ENCODE data around the gene CD46. TPM values are rescaled to one million over a fixed set of nuclear protein-coding genes. Genes with fewer than 3 reads are reported as not detected.

Gene CD46
- total RNA-seq, 1 experiment from 2014 or later, result 100 TPM

DNA sequence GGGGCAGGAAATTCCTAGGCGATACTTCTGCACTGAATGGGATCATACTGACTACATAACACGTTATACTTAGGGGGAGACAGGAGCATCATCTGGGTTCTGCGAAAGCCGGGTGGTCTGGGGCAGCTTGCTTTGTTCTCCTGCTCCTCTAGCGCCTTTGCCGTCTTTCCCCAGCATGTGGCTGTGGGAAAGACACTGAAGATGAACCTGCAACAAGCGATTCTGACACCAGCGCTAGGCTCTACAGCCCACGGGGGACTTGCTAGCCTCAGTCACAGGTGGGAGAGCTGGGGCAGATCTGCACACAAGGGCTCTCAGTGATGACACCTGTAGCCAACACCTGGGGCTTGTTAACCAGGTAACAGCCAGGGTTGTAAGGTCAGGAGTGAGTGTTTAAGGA lies 51.8 kb downstream of the CD46 start (continued):
- TF ChIP-seq, protein P1, sequence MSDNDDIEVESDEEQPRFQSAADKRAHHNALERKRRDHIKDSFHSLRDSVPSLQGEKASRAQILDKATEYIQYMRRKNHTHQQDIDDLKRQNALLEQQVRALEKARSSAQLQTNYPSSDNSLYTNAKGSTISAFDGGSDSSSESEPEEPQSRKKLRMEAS (IDR thresholded peaks at IDR 0.05), result no peak
- TF ChIP-seq FOSL1 (IDR thresholded peaks at IDR 0.05; ENCODE audit: low read depth) (no peak), ZNF274 (IDR thresholded peaks at IDR 0.05; ENCODE audit: low read depth, low read length) (no peak), EZH2 (IDR thresholded peaks at IDR 0.05) (no peak), ATF3 (IDR thresholded peaks at IDR 0.05) (no peak), JUND (IDR thresholded peaks at IDR 0.05) (no peak)

GRCh38 chr1:207804721-207805468 lies 53.0 kb downstream of the CD46 start:
- peaks cover 3 to 22% of the 10 kb centered on the region in 2 experiments; a peak in 3 of 4 replicates for H3K4me1 ChIP-seq (ENCODE audit: control insufficient read depth in 1 of 2, insufficient read depth in 2 of 2, low read length in 2 of 2)
- no peak overlapping the region for H2AFZ ChIP-seq (ENCODE audit: low read depth, low read length, poor library complexity, severe bottlenecking)
- no peaks in the 10 kb centered on the region for H3K79me2 ChIP-seq (ENCODE audit: insufficient read depth, low read length)
- intact Hi-C loops (cut with micrococcal nuclease), result no loop called here
- RAD21 ChIA-PET (ENCODE audit: low non-redundant PET in 1 of 2, low total read pairs in 2 of 2, uncharacterized antibody in 2 of 2, unreplicated experiment in 2 of 2), result no interaction called here
- no peaks in the 10 kb centered on the region for H3K27me3 ChIP-seq (ENCODE audit: insufficient read depth, low read length)
- no peak overlapping the region for H3K4me3 ChIP-seq (replicated peaks in 1 of 2; ENCODE audit: low read depth in 1 of 2, low read length in 2 of 2)
- POLR2A ChIA-PET, result no interaction called here
- H3K36me3 ChIP-seq (ENCODE audit: control insufficient read depth in 1 of 2, insufficient read depth in 2 of 2, low read length in 2 of 2), result 0 out of 4 replicates have a peak, but pooled peaks cover 0 to 3% of the 10 kb centered on the region in 2 experiments
- no peak for ATAC-seq
- BruUV-seq (replicated peaks), result no TSS peak
- CTCF ChIA-PET, result no interaction called here
- TF ChIP-seq SP1 (IDR thresholded peaks at IDR 0.05; ENCODE audit: low read depth) (no peak), SIN3A (IDR thresholded peaks at IDR 0.05; ENCODE audit: low read depth) (no peak), CEBPB (IDR thresholded peaks at IDR 0.05; ENCODE audit: low read depth) (no peak), POLR2AphosphoS5 (IDR thresholded peaks at IDR 0.05; ENCODE audit: low read depth, low read length) (no peak), JUND (IDR thresholded peaks at IDR 0.05) (no peak), CTCF (IDR thresholded peaks at IDR 0.05 in 2 of 3, conservative IDR thresholded peaks at IDR 0.05 in 1 of 3; ENCODE audit: borderline replicate concordance in 1 of 3, insufficient read depth in 1 of 3, low read depth in 2 of 3, low read length in 2 of 3) (no peak), POLR2A (IDR thresholded peaks at IDR 0.05; ENCODE audit: borderline replicate concordance, extremely low read depth, insufficient read depth, insufficient read length) (no peak), YY1 (IDR thresholded peaks at IDR 0.05; ENCODE audit: extremely low read depth, insufficient replicate concordance, low read depth, low read length) (no peak), ATF3 (IDR thresholded peaks at IDR 0.05) (no peak)
- H3K9me3 ChIP-seq (ENCODE audit: control insufficient read depth in 1 of 2, insufficient read depth in 1 of 2, low read depth in 1 of 2, low read length in 2 of 2), result no peaks in the 10 kb centered on the region
- no peaks in the 10 kb centered on the region for H3K9me2 ChIP-seq (ENCODE audit: insufficient read depth)
- DNase-seq (ENCODE audit: low read depth, low spot score), result no peak
- no peaks in the 10 kb centered on the region for H4K20me1 ChIP-seq (ENCODE audit: insufficient read depth)
- H3K27ac ChIP-seq (ENCODE audit: low read depth, low read length), result no peak overlapping the region
- H3K9ac ChIP-seq (ENCODE audit: low read length), result no peak overlapping the region
- H3K4me2 ChIP-seq (ENCODE audit: low read length), result no peak overlapping the region

Data from HCT116 (cell line).